ENCODE results near the gene LHFPL3.
"Not testable (repeated sequence)": the region's sequence is repeated elsewhere in the genome, so short reads cannot be mapped to it uniquely, and the experiment has no call there.

LHFPL3 gene

DNA sequence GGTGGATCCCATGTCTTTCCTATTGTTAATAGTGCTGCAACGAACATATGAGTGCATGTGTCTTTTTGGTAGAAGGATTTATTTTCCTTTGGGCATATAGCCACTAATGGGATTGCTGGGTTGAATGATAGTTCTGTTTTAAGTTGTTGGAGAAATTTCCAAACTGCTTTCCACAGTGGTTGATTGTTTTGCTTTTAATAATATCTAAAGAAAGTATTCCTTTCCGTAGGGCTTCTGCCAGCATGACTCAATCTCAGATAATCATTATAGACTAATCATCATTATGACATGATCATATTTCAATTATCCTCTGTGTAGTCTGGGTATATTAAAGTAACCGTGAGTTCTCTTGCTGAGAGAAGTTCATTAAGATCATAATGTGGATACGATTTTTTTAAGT, 575.4 kb downstream of the LHFPL3 start:
- DNase-seq = no peak

GRCh38 chr7:104906032-104906431, 577.6 kb downstream of the LHFPL3 start:
- no peak for DNase-seq

GRCh38 chr7:104906556-104906955, 578.2 kb downstream of the LHFPL3 start:
- DNase-seq = no peak

DNA sequence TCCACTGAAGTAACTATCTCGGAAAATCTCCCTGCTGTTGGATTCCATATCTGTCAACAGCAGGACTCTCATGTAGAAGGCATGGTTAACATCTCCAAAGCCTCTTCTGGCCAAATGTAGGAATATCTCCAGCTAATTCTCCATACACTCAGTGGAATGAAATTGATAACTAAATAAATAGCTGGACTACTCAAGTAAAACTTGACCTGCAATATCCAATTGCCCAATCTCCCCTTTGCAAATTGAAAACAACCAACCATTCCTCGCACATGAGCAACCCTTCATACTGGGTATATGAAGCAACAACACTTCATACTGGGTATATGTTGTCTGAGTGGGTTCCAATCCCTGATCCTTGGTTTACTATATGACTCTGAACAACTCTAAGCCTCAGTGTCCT, 580.2 kb downstream of the LHFPL3 start:
- no peak for DNase-seq

DNA sequence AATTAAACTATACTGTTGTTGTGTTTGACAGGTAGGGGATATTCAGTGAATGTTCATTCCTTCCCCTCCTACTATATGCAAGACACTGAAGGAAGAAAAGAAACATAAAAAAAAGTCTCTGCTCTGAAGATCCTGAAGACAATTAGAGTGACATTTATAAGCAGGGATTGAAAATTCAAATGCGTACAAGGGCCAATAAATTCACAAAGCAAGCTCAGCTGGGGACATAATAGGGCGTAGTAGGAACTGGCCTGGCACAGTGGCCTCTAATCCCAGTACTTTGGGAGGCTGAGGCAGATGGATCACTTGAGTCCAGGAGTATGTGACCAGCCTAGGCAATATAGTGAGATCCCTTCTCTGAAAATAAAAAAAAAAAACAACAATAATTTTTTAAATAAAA, 580.7 kb downstream of the LHFPL3 start:
- no peak for DNase-seq

- DNase-seq = no peak
These were observed 586.0 kb downstream of the LHFPL3 start for GRCh38 chr7:104914421-104914820.

GRCh38 chr7:104921596-104921995, 593.2 kb downstream of the LHFPL3 start:
- no peak for DNase-seq

DNA sequence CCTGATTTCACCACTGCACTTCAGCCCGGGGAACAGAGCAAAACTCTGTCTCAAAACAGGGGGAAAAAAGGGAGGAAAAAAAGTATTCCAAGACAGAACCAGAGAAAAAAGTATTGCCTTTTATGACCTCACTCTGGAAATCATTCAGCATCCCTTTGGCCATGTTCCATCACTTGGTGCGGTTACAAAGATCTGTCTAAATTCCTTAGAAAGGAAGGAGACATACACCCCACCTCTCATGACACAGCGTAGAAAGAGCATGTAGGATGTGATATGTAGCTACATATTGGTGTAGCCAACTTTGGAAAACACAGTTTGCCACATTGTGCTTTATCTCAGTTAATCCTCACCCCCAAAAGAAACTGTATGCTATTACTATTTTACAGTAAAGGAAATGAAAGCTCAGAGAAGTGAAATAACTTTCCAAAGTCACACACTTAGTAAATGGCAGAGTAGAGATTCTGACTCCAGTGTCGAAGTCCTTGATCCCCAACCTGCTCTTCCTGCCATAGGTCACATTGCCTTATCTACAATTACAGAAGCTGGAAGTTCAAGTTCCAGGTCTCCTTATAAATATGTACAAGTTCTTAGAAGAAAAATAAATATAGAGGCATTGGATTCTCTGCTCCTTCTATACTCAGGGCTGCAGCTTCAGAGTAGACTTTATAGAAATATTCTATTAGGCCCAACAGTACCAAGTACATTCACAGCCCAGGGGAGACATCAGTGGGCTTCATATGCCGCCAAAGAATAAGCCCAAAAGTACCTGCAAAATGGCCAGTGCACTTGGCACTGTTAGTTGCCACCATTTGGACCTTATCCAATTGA, 594.0 kb downstream of the LHFPL3 start:
- no peak for DNase-seq

DNA sequence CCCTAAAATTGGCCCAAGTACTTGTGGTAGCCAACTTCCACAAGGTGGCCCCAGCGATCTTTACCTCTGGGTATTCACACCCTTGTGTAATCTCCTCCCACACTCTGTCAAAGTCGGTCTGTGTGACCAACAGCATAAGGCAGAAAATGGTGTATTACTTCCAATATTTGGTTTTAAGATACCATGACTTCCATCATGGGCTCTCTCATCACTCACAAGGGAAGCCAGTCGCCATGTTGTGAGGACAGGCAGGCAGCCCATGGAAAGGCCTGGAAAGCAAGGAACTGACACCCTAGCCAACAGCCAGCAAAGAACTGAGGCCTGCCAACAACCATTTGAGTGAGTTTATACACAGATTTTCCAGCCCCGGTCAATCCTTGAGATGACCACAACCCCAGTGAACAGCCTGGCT, 594.6 kb downstream of the LHFPL3 start:
- DNase-seq = peak; percentile 65 to 66

DNA sequence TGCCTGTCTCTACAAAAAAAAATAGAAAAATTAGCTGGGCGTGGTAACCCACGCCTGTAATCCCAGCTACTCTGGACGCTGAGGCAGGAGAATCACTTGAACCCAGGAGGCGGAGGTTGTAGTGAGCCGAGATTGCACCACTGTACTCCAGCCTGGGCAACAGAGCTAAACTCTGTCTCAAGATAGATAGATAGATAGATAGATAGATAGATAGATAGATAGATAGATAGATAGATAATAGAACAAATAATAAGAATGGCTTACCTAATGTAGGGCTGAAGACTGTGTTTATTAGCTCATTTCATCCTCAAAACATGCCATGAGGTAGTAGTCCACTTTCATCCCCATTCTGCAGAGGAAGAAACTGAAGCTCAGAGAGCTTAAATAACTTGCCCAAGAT, 597.8 kb downstream of the LHFPL3 start:
- DNase-seq = not testable (repeated sequence)

GRCh38 chr7:104926601-104927041, 598.2 kb downstream of the LHFPL3 start:
- DNase-seq = no peak

GRCh38 chr7:104927055-104927454, 598.7 kb downstream of the LHFPL3 start:
- no peak for DNase-seq

- DNase-seq = no peak
These were observed 600.5 kb downstream of the LHFPL3 start for GRCh38 chr7:104928721-104929400.

GRCh38 chr7:104929921-104930320, 601.5 kb downstream of the LHFPL3 start:
- no peak for DNase-seq

DNA sequence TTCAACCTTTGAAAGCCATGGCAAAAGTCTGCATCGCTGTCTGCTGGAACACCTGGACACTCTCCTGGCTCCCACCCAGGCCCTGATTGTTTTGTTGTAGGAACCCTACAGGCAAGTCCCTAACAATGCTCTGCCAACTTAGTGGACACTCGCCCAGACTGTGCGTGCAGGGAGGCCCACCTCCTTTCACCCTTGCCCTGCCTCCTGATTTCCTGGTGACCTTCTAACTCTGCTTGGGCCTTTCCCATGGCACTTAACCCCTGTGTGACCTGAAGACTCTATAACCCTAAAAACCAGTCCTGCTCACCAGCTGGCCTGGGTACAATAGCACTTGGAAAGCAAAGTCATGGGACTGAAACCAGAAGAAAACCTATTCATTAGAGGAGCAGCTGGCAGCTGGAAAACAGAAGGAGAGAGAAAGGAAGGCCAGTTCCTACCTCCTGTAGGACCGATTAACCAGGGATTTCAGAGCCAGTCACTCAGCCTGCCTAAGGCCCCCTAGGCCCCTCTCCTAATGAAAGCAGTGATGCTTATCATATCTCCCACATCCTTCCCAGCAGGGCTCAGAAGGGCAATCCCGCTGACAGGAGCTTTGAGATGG, 602.9 kb downstream of the LHFPL3 start:
- DNase-seq = no peak

GRCh38 chr7:104933022-104933421, 604.6 kb downstream of the LHFPL3 start:
- DNase-seq = no peak

GRCh38 chr7:104933521-104933988, 605.2 kb downstream of the LHFPL3 start:
- DNase-seq = no peak

DNA sequence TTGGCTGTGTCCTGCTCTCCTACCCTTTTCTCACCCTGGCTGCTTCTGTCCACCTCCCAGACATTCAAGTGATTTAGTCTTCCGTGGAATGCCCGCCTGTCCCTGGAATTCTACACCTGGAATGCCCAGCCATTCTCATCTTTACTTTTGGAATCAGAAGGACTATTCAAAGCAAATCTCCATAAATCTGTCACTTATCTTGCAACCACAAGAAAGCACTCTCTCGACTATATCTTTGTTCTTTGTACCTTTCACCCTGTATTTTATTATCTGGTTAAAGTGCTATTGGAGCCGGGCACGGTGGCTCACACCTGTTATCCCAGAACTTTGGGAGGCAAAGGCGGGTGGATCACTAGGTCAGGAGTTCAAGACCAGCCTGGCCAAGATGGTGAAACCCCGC, 606.3 kb downstream of the LHFPL3 start:
- DNase-seq = no peak

GRCh38 chr7:104935276-104935675, 606.9 kb downstream of the LHFPL3 start:
- DNase-seq = no peak

DNA sequence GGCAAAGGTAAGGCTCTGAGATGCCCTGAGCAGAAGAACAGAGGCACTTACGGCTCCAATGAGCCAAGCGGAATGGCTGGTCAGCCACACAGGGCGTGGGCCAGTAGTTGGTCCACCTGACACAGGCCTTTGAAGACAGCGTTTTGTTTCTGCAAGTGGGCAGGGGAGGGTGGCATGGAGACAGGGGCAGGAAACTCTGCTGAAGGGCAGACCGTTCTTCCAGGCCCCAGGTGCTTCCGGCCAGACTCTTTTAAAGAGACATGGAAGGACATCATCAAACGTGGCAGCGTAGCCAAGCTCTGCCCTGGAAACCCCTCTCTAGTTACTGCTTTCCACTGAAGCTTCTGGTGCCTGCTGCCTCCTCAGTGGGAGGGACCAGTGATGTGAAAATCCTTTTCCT, 608.1 kb downstream of the LHFPL3 start:
- no peak for DNase-seq

GRCh38 chr7:104937489-104937888, 609.1 kb downstream of the LHFPL3 start:
- DNase-seq = not testable (repeated sequence)

DNA sequence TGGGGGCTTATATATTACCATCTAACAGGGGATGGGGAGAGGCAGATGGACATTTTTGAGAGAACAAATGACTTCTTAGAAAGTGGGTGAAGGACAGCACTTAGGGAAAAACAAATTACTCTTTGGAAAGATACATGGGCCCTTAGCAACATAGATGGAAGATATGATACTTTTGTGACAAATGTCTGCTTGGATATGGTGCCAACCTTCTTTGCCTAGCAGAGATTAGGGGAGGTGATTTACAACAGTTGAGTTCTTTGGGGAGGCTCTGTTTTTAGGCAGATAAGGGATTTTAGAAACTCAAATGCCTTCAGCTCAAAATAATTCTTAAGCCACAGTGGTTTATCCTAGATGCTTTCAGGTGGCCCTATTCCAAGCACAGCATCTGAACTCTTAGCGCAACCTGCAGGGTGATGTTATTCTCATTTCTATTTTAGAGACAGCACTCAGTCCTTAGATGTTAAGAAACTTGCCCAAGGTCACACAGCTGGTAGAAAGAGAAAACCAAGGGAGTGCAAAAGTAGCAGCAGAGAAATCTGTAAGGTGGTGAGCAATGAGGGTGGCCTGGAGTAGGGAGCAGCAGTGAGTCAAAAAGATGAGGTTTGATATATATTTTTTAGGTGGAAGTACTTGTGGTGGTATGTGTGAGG, 610.5 kb downstream of the LHFPL3 start:
- no peak for DNase-seq

DNA sequence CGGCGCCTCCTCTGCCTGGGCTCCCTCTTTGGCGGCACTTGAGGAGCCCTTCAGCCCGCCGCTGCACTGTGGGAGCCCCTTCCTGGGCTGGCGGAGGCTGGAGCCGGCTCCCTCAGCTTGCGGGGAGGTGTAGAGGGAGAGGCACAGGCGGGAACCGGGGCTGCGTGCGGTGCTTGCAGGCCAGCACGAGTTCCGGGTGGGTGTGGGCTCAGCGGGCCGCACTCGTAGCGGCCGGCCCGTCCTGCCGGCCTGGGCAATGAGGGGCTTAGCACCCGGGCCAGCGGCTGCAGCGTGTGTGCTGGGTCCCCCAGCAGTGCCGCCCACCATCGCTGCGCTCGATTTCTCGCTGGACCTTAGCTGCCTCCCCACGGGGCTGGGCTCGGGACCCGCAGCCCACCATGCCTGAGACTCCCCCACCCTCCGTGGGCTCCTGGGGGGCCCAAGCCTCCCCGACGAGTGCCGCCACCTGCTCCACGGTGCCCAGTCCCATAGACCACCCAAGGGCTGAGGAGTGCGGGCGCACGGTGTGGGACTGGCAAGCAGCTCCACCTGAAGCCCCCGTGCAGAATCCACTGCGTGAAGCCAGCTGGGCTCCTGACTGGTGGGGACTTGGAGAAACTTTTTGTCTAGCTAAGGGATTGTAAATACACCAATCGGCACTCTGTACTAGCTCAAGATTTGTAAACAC, 611.8 kb downstream of the LHFPL3 start:
- DNase-seq = no peak

Measured in activated CD4-positive, alpha-beta T cell treated with anti-CD3 and anti-CD28 coated beads, Interleukin-2, amount 50 U/mL, for 4 hours (primary cell).